ENCODE data around the gene ZNF222.

ZNF222 gene

DNA sequence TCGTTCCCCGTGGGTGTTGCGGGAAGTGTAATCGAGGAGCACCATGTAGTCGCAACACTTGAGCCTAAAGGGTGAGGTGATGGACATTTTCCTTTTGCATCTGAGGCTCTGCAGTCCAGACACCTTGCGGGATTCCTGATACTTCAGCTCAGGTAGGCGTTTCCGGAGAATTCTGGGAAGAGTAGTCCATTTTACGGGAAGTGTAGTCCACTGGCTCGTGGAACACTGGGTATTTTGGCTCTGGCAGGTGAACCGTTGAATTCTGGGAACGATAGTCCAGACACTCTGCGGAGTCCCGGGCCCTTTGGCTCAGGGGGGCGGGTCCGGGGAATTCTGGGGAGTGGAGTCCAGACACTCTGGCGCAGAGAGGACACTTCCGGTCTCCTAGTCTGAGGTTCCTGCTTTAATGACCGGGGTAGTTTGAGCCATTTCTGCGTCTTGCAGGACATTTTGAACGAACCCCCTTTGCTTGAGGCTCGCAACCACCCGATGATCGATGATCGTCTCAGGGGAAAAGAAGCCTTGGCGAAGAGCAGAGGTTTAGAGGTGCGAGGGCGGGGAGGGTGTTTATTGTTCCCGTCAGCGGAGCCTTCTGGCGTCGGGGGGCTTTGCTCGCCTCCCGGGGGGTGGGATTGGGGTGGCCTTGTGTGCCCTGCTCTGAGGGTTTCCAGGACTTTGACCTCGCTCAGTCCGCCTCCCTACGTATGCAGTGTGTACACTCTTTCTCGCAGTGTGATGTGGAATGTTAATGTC is 26.6 kb downstream of the ZNF222 start, which contains the start of gene ZNF223:
TSS of gene ZNF223 (plus strand) at position 387 of the 753 bp plus-strand sequence. CDS start 3,141 bp downstream, outside the sequence.
- DNase-seq (ENCODE audit: low read depth, low spot score) = peak; percentile 77

DNA sequence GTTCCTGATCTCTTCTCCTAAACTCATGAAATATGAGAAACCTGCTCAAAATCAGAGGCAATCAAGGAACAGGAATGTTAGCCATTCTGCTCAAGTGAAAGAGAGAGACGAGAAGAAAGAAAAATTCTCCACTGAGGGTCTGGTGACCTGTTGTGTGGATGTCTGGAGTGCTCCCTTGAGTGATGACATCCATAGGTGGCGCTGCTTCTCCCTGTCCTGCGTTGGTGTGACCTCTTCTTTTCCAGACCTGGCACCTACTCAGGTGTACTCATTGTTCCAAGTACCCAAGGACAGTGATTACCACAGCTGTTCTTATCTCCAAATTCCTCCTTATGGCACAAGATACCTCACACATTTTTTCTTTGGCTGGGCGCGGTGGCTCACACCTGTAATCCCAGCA is 30.7 kb downstream of the ZNF222 start:
- no peak for DNase-seq (ENCODE audit: low read depth, low spot score)

- DNase-seq (ENCODE audit: low read depth, low spot score) = no peak
Observed at GRCh38 chr19:44059229-44059628, 34.0 kb downstream of the ZNF222 start.

DNA sequence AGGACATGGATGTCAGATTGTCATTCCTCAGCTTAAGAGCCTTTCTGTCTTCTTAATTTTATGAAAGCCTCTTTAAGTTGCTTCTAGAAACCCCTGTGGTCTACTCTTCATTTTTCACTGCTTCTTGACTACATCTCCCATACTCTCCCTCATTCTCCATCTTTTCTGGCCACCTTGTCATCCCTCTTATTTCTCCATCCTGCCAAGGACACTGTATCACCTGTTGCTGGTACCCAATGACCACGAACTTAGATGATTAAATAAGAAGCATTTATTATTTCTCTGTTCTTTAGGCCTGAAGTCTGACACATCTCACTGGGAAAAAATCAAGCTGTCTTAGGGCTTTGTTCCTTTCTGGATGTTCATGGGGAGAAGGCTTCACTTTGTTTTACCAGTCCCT is 35.9 kb downstream of the ZNF222 start:
- no peak for DNase-seq (ENCODE audit: low read depth, low spot score)

DNA sequence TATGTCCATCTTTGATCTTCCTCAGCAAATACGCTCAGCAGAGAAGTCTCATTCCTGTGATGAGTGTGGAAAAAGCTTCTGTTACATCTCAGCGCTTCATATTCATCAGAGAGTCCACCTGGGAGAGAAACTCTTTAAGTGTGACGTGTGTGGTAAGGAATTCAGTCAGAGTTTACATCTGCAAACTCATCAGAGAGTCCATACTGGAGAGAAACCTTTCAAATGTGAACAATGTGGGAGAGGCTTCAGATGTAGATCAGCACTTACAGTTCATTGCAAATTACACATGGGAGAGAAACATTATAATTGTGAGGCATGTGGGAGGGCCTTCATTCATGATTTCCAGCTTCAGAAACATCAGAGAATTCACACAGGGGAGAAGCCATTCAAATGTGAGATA is 41.1 kb downstream of the ZNF222 start:
- no peak for DNase-seq (ENCODE audit: low read depth, low spot score)

- no peak for DNase-seq (ENCODE audit: low read depth, low spot score)
Observed at GRCh38 chr19:44069415-44069814, 44.2 kb downstream of the ZNF222 start.

DNA sequence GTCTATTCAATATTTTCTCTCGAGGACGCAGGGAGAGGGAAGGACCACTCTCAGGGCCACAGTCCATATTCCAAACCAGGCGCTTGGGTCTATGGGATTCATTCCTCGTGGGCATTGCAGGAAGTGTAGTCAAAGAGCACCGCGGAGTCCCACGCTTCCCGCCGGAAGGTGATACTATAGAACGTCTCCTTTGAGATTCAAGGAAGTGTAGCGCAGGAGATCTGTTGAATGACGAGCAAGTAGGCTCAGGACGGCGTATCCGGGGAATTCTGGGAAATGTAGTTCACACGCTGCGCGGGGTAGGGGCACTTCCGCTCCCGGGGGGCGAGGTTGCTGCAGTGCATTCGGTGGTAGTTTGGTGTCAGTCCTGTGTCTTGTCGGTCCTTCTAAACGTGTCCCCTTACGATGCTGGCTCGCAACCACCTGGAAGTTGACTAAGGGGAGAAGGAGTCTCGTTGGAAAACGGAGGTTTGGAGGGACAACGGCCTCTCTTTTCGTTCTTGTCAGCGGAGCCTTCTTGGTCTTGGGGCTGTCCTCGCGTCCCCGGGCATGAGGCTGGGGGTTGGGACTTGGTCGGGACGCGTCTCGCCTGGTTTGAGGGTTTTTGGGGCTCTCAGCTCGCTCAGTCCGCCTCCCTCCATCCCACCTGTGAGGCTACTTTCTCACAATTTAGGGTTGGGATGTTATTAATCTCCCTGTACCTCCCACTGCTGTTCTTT is 46.8 kb downstream of the ZNF222 start, which contains the start of gene ZNF284:
TSS of gene ZNF284 (plus strand) at position 336 of the 719 bp plus-strand sequence. CDS start 4,231 bp downstream, outside the sequence.
- DNase-seq (ENCODE audit: low read depth, low spot score) = peak; percentile 56

DNA sequence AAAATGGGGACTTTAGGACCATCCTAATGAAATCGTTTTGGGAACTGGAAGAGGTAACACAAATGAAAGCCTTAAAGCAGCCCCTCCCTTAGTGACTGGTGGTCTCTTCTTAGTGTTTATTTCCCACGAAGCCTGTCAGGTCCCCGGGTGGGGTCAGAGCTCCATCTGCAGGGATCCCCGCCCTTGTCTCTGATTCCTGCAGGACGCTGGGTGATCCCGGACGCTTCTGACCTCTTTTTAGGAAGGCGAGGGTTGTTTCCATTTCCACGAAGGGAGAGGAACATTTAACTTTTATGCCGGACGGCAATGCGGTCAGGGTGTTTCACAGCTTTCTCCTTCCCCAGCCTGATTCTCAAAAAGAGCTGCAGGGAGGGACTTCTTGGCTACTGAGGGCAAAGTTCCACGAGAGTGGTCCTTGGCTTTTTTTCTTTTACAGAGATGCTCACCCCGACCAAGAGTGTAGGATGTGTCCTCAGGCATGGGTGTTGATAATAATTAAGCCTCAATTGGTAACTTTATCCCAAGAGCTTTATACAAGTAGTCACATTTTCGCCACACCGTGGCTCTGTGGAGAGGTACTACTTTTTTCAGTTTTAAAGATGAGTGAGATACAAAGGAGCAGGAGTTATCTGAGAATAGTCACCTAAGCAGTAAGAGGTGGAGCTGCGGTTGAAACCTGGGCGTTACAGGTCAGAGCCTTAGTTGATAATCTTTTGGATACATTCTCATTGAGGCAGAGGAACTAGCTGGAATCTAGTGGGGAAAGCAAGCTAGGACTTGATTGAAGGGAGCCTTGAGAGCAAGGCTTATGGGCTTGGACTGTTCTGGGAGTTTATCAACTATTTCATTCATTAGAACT is 47.6 kb downstream of the ZNF222 start:
- DNase-seq (ENCODE audit: low read depth, low spot score) = no peak

GRCh38 chr19:44076325-44076724 is 51.1 kb downstream of the ZNF222 start:
- no peak for DNase-seq (ENCODE audit: low read depth, low spot score)
